Measurements from ENCODE around the gene METTL14.
"Not testable (repeated sequence)": the region's sequence is repeated elsewhere in the genome, so short reads cannot be mapped to it uniquely, and the experiment has no call there.

Gene METTL14

GRCh38 chr4:118684873-118685811 lies at the start of gene METTL14:
TSS of gene METTL14 (plus strand) at chr4:118685392. CDS start at chr4:118685535, 143 bp downstream.
- peak; percentile 88 for DNase-seq (ENCODE audit: low spot score)
- Mint-ChIP-seq H3K9me3 (no peaks in the 10 kb centered on the region), H3K4me3 (peak within 1 kb of the TSS; percentile 98), H3K4me1 (ENCODE audit: low read depth) (peaks cover 22% of the 10 kb centered on the region), H3K27ac (peak within 1 kb of the TSS; percentile 86), H3K27me3 (ENCODE audit: low read depth) (no peaks in the 10 kb centered on the region), H3K36me3 (ENCODE audit: low read depth) (peaks cover 11% of the 10 kb centered on the region)

GRCh38 chr4:118636126-118636525 lies 49.1 kb upstream of the METTL14 start:
- not testable (repeated sequence) for H3K4me3 Mint-ChIP-seq; H3K27ac Mint-ChIP-seq; H3K27me3 Mint-ChIP-seq (ENCODE audit: low read depth); H3K9me3 Mint-ChIP-seq; H3K4me1 Mint-ChIP-seq (ENCODE audit: low read depth); DNase-seq (ENCODE audit: low spot score)
- peaks cover 11% of the 10 kb centered on the region for H3K36me3 Mint-ChIP-seq (ENCODE audit: low read depth)

GRCh38 chr4:118664665-118665064 lies 20.5 kb upstream of the METTL14 start:
- H3K27ac Mint-ChIP-seq; H3K4me3 Mint-ChIP-seq; H3K9me3 Mint-ChIP-seq; H3K36me3 Mint-ChIP-seq (ENCODE audit: low read depth); DNase-seq (ENCODE audit: low spot score); H3K4me1 Mint-ChIP-seq (ENCODE audit: low read depth); H3K27me3 Mint-ChIP-seq (ENCODE audit: low read depth): not testable (repeated sequence)

- H3K9me3 Mint-ChIP-seq; H3K36me3 Mint-ChIP-seq (ENCODE audit: low read depth); H3K27me3 Mint-ChIP-seq (ENCODE audit: low read depth); H3K4me1 Mint-ChIP-seq (ENCODE audit: low read depth); H3K27ac Mint-ChIP-seq; H3K4me3 Mint-ChIP-seq: not testable (repeated sequence)
- peak; percentile 29 for DNase-seq (ENCODE audit: low spot score)
Measured at GRCh38 chr4:118669220-118669619, 16.0 kb upstream of the METTL14 start.

- H3K36me3 Mint-ChIP-seq (ENCODE audit: low read depth); DNase-seq (ENCODE audit: low spot score); H3K9me3 Mint-ChIP-seq; H3K4me1 Mint-ChIP-seq (ENCODE audit: low read depth); H3K27ac Mint-ChIP-seq; H3K27me3 Mint-ChIP-seq (ENCODE audit: low read depth); H3K4me3 Mint-ChIP-seq: not testable (repeated sequence)
Measured at GRCh38 chr4:118670968-118671367, 14.2 kb upstream of the METTL14 start.

GRCh38 chr4:118676128-118676527 lies 9.1 kb upstream of the METTL14 start:
- H3K9me3 Mint-ChIP-seq = no peaks in the 10 kb centered on the region
- H3K27me3 Mint-ChIP-seq (ENCODE audit: low read depth) = no peaks in the 10 kb centered on the region
- no peak overlapping the region for H3K27ac Mint-ChIP-seq
- no peak for DNase-seq (ENCODE audit: low spot score)
- H3K4me3 Mint-ChIP-seq = no peak overlapping the region
- no peaks in the 10 kb centered on the region for H3K36me3 Mint-ChIP-seq (ENCODE audit: low read depth)
- no peaks in the 10 kb centered on the region for H3K4me1 Mint-ChIP-seq (ENCODE audit: low read depth)

- Mint-ChIP-seq H3K9me3 (no peaks in the 10 kb centered on the region), H3K4me1 (ENCODE audit: low read depth) (peaks cover 13% of the 10 kb centered on the region), H3K27ac (no peak overlapping the region), H3K4me3 (no peak overlapping the region), H3K36me3 (ENCODE audit: low read depth) (peaks cover 2% of the 10 kb centered on the region), H3K27me3 (ENCODE audit: low read depth) (no peaks in the 10 kb centered on the region)
- DNase-seq (ENCODE audit: low spot score) = no peak
Measured at GRCh38 chr4:118680808-118681207, 4.4 kb upstream of the METTL14 start.

- H3K27ac Mint-ChIP-seq = no peak overlapping the region
Measured at GRCh38 chr4:118682928-118683327, 2.3 kb upstream of the METTL14 start.

GRCh38 chr4:118683513-118683912 lies 1.7 kb upstream of the METTL14 start:
- H3K9me3 Mint-ChIP-seq = no peaks in the 10 kb centered on the region
- H3K4me3 Mint-ChIP-seq = no peak overlapping the region
- H3K27ac Mint-ChIP-seq = no peak overlapping the region
- peaks cover 9% of the 10 kb centered on the region for H3K36me3 Mint-ChIP-seq (ENCODE audit: low read depth)
- DNase-seq (ENCODE audit: low spot score) = no peak
- peaks cover 22% of the 10 kb centered on the region for H3K4me1 Mint-ChIP-seq (ENCODE audit: low read depth)
- H3K27me3 Mint-ChIP-seq (ENCODE audit: low read depth) = no peaks in the 10 kb centered on the region

More at GRCh38 chr4:118682928-118683327, 2.3 kb upstream of the METTL14 start:
- DNase-seq (ENCODE audit: low spot score) = no peak
- Mint-ChIP-seq H3K36me3 (ENCODE audit: low read depth) (peaks cover 8% of the 10 kb centered on the region), H3K9me3 (no peaks in the 10 kb centered on the region), H3K4me3 (no peak overlapping the region), H3K4me1 (ENCODE audit: low read depth) (peaks cover 22% of the 10 kb centered on the region), H3K27me3 (ENCODE audit: low read depth) (no peaks in the 10 kb centered on the region)

- Mint-ChIP-seq H3K27ac (no peak overlapping the region), H3K4me3 (no peak overlapping the region), H3K27me3 (ENCODE audit: low read depth) (no peaks in the 10 kb centered on the region), H3K36me3 (ENCODE audit: low read depth) (peaks cover 47% of the 10 kb centered on the region), H3K9me3 (no peaks in the 10 kb centered on the region), H3K4me1 (ENCODE audit: low read depth) (no peaks in the 10 kb centered on the region)
- DNase-seq (ENCODE audit: low spot score) = no peak
Measured at GRCh38 chr4:118703118-118703517, 17.9 kb downstream of the METTL14 start.

GRCh38 chr4:118711052-118711451 lies 25.9 kb downstream of the METTL14 start:
- no peak for DNase-seq (ENCODE audit: low spot score)
- peaks cover 35% of the 10 kb centered on the region for H3K36me3 Mint-ChIP-seq (ENCODE audit: low read depth)
- H3K27ac Mint-ChIP-seq = no peak overlapping the region

GRCh38 chr4:118712872-118713271 lies 27.7 kb downstream of the METTL14 start:
- Mint-ChIP-seq H3K27ac (no peak overlapping the region), H3K4me3 (no peak overlapping the region), H3K36me3 (ENCODE audit: low read depth) (peaks cover 23% of the 10 kb centered on the region), H3K27me3 (ENCODE audit: low read depth) (no peaks in the 10 kb centered on the region), H3K4me1 (ENCODE audit: low read depth) (peaks cover 3% of the 10 kb centered on the region), H3K9me3 (no peaks in the 10 kb centered on the region)
- no peak for DNase-seq (ENCODE audit: low spot score)

More at GRCh38 chr4:118711052-118711451, 25.9 kb downstream of the METTL14 start:
- Mint-ChIP-seq H3K4me1 (ENCODE audit: low read depth) (peaks cover 3% of the 10 kb centered on the region), H3K27me3 (ENCODE audit: low read depth) (no peaks in the 10 kb centered on the region), H3K4me3 (no peak overlapping the region), H3K9me3 (no peaks in the 10 kb centered on the region)

- H3K27me3 Mint-ChIP-seq (ENCODE audit: low read depth) = no peaks in the 10 kb centered on the region
- peaks cover 19% of the 10 kb centered on the region for H3K36me3 Mint-ChIP-seq (ENCODE audit: low read depth)
- peaks cover 3% of the 10 kb centered on the region for H3K4me1 Mint-ChIP-seq (ENCODE audit: low read depth)
- no peak overlapping the region for H3K27ac Mint-ChIP-seq
- no peak for DNase-seq (ENCODE audit: low spot score)
- no peaks in the 10 kb centered on the region for H3K9me3 Mint-ChIP-seq
- no peak overlapping the region for H3K4me3 Mint-ChIP-seq
Measured at GRCh38 chr4:118714682-118715081, 29.5 kb downstream of the METTL14 start.

- Mint-ChIP-seq H3K36me3 (ENCODE audit: low read depth) (peaks cover 19% of the 10 kb centered on the region), H3K27ac (no peak overlapping the region), H3K4me1 (ENCODE audit: low read depth) (peaks cover 6% of the 10 kb centered on the region), H3K4me3 (no peak overlapping the region), H3K27me3 (ENCODE audit: low read depth) (no peaks in the 10 kb centered on the region), H3K9me3 (no peaks in the 10 kb centered on the region)
- no peak for DNase-seq (ENCODE audit: low spot score)
Measured at GRCh38 chr4:118716304-118716703, 31.1 kb downstream of the METTL14 start.

All from T-helper 2 cell treated with Interferon-gamma antibody and Interleukin-4, amounts not matched to agents 5 μg/mL and 100 μg/mL, for 36 hours (primary cell).